ENCODE results near the gene CD96. TPM values are rescaled to one million over a fixed set of nuclear protein-coding genes. Genes with fewer than 3 reads are reported as not detected.

The CD96 gene
- total RNA-seq, 1 experiment from 2014 or later: 0.59 TPM

GRCh38 chr3:111681661-111682426, 139.8 kb downstream of the CD96 start:
- CTCF ChIA-PET: interaction anchor here (0.6 to 1.8 kb wide), 5 partner anchors 9 to 104 kb away, joined by 3 to 8 read pairs (median 3); no protein-coding TSS in a partner anchor
- peaks cover 25% of the 10 kb centered on the region for H3K4me1 Mint-ChIP-seq (ENCODE audit: low read depth, unreplicated experiment)

GRCh38 chr3:111684640-111685039, 142.6 kb downstream of the CD96 start:
- intact Hi-C loops (cut with micrococcal nuclease; ENCODE audit: unreplicated experiment): no loop called here
- ChIA-PET POLR2A (no interaction called here), CTCF (no interaction called here)
- Histone ChIP-seq H3K4me3 (ENCODE audit: low read depth, low read length) (no peak overlapping the region), H3K4me1 (peaks cover 56% of the 10 kb centered on the region), H3K36me3 (ENCODE audit: control insufficient read depth, insufficient read depth, low read length) (no peaks in the 10 kb centered on the region), H3K27me3 (replicated peaks; ENCODE audit: control insufficient read depth, insufficient read depth, low read length) (no peaks in the 10 kb centered on the region), H3K9me3 (no peaks in the 10 kb centered on the region)
- Mint-ChIP-seq H3K27ac (ENCODE audit: unreplicated experiment) (no peak overlapping the region), H3K9me3 (ENCODE audit: unreplicated experiment) (no peaks in the 10 kb centered on the region), H3K36me3 (ENCODE audit: insufficient read depth, unreplicated experiment) (no peaks in the 10 kb centered on the region), H3K27me3 (ENCODE audit: insufficient read depth, unreplicated experiment) (no peaks in the 10 kb centered on the region), H3K4me1 (ENCODE audit: low read depth, unreplicated experiment) (peaks cover 39% of the 10 kb centered on the region), H3K4me3 (ENCODE audit: unreplicated experiment) (no peak overlapping the region)
- no peak for DNase-seq
- no peak for TF ChIP-seq CTCF (IDR thresholded peaks at IDR 0.05; ENCODE audit: insufficient read depth in 1 of 2, low read depth in 1 of 2, low read length in 1 of 2, severe bottlenecking in 1 of 2, unreplicated experiment in 1 of 2)
- no TSS peak for BruUV-seq (replicated peaks)

More at GRCh38 chr3:111681661-111682426, 139.8 kb downstream of the CD96 start:
- H3K27me3 Mint-ChIP-seq (ENCODE audit: insufficient read depth, unreplicated experiment): no peaks in the 10 kb centered on the region
- Histone ChIP-seq H3K4me3 (ENCODE audit: low read depth, low read length) (no peak overlapping the region), H3K4me1 (peaks cover 41% of the 10 kb centered on the region), H3K27me3 (replicated peaks; ENCODE audit: control insufficient read depth, insufficient read depth, low read length) (no peaks in the 10 kb centered on the region), H3K36me3 (ENCODE audit: control insufficient read depth, insufficient read depth, low read length) (no peaks in the 10 kb centered on the region), H3K9me3 (no peaks in the 10 kb centered on the region)
- no peaks in the 10 kb centered on the region for H3K36me3 Mint-ChIP-seq (ENCODE audit: insufficient read depth, unreplicated experiment)
- H3K9me3 Mint-ChIP-seq (ENCODE audit: unreplicated experiment): no peaks in the 10 kb centered on the region
- TF ChIP-seq CTCF (IDR thresholded peaks at IDR 0.05; ENCODE audit: insufficient read depth in 1 of 2, low read depth in 1 of 2, low read length in 1 of 2, severe bottlenecking in 1 of 2, unreplicated experiment in 1 of 2): no peak
- no peak overlapping the region for H3K4me3 Mint-ChIP-seq (ENCODE audit: unreplicated experiment)
- no peak for DNase-seq
- no TSS peak for BruUV-seq (replicated peaks)
- intact Hi-C loops (cut with micrococcal nuclease; ENCODE audit: unreplicated experiment): loop anchor here (1.0 kb wide), 1 partner anchor 8 kb away; no protein-coding TSS in a partner anchor
- H3K27ac Mint-ChIP-seq (ENCODE audit: unreplicated experiment): no peak overlapping the region
- POLR2A ChIA-PET: no interaction called here

GRCh38 chr3:111688190-111688800, 146.3 kb downstream of the CD96 start:
- no peak overlapping the region for H3K4me3 ChIP-seq (ENCODE audit: low read depth, low read length)
- H3K27me3 ChIP-seq (replicated peaks; ENCODE audit: control insufficient read depth, insufficient read depth, low read length): no peaks in the 10 kb centered on the region
- intact Hi-C loops (cut with micrococcal nuclease; ENCODE audit: unreplicated experiment): no loop called here
- TF ChIP-seq CTCF (IDR thresholded peaks at IDR 0.05; ENCODE audit: insufficient read depth in 1 of 2, low read depth in 1 of 2, low read length in 1 of 2, severe bottlenecking in 1 of 2, unreplicated experiment in 1 of 2): no peak
- no TSS peak for BruUV-seq (replicated peaks)
- H3K27ac Mint-ChIP-seq (ENCODE audit: unreplicated experiment): no peak overlapping the region
- H3K4me1 Mint-ChIP-seq (ENCODE audit: low read depth, unreplicated experiment): peaks cover 34% of the 10 kb centered on the region
- DNase-seq: peak; percentile 55 to 60
- ChIA-PET POLR2A (no interaction called here), CTCF (interaction anchor here (0.5 to 1.3 kb wide), 2 partner anchors 21 to 28 kb away, joined by 3 to 4 read pairs; no protein-coding TSS in a partner anchor)
- no peaks in the 10 kb centered on the region for H3K36me3 Mint-ChIP-seq (ENCODE audit: insufficient read depth, unreplicated experiment)
- no peaks in the 10 kb centered on the region for H3K9me3 Mint-ChIP-seq (ENCODE audit: unreplicated experiment)
- no peaks in the 10 kb centered on the region for H3K27me3 Mint-ChIP-seq (ENCODE audit: insufficient read depth, unreplicated experiment)
- H3K4me3 Mint-ChIP-seq (ENCODE audit: unreplicated experiment): no peak overlapping the region
- H3K9me3 ChIP-seq: no peaks in the 10 kb centered on the region
- no peaks in the 10 kb centered on the region for H3K36me3 ChIP-seq (ENCODE audit: control insufficient read depth, insufficient read depth, low read length)
- H3K4me1 ChIP-seq: peaks cover 45% of the 10 kb centered on the region
